HG03460 (cell line): ENCODE measurements around the gene TP53I11.

ENCODE experiments used
- ATAC-seq: cut with Tn5 transposase; IDR thresholded peaks from one replicate; pipeline ENCODE4 v1.9.1; 2021; ENCODE audit not compliant: unreplicated experiment

TP53I11 gene

GRCh38 chr11:44979543-44980399 is 29.1 kb upstream of the TP53I11 start:
- no peak for ATAC-seq

DNA sequence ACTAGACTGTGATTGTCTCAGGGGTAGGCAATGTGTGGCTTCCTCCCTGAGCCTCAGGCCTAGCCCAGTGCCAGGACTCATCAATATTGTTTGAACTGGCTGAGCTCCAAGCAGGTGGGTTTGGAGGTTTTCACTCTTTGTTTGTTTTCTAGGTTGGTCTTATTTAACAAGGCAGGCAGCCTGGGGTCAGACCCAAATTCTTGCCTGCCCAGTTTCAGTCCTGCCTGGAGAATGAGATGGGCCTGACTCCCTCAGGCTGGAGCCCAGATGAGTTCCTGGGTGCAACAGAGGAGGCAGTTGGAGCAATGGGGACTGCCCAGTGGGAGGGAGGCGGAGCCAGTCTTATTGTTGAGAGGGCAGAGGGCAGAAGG is 28.3 kb upstream of the TP53I11 start:
- no peak for ATAC-seq

GRCh38 chr11:44978274-44978960 is 27.7 kb upstream of the TP53I11 start:
- ATAC-seq = no peak

DNA sequence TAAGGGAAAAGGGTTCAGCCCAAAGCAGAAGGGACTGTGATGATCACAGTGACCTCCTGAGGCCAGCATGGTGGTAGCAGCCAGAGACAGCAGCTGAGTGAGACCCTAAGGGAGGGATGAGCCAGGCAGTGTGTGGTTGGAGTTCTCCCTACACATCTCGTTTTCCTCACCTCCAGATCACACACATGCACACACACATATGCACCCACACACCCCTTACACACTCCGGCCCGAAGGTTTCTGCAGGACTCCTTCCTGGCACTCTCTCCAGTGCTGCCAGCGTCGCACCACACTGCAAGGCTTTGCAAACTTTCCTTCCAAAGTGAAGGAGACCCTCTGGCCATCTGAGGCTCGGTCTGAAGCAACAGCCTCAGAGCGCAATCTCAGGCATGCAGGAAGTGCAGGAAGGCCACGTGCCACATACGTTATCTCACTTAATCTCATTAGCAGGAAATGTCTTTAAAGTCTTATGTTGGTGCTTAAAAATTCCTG is 26.9 kb upstream of the TP53I11 start:
- ATAC-seq = no peak

DNA sequence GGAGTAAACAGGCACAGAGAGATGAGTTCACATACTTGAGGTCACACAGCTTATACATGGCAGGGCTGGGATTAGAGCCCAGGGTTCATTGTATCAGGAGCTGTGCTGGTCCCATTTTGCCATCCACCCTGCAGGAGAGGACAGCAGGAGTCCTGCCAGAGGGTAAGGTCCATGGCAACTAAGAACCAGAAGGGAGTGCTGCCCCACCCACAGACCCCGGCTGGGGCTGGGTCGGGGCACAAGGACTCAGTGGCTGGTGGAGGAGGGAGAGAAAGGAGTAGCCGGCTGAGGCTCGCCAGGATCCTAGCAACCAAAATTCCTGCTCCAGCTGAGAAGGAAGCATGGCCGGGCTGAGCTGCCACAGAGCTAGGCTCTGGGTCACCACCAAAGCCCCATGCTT is 25.9 kb upstream of the TP53I11 start:
- no peak for ATAC-seq

- no peak for ATAC-seq
Measured at GRCh38 chr11:44974402-44975000, 23.8 kb upstream of the TP53I11 start.

GRCh38 chr11:44973632-44974401 is 23.1 kb upstream of the TP53I11 start:
- no peak for ATAC-seq

DNA sequence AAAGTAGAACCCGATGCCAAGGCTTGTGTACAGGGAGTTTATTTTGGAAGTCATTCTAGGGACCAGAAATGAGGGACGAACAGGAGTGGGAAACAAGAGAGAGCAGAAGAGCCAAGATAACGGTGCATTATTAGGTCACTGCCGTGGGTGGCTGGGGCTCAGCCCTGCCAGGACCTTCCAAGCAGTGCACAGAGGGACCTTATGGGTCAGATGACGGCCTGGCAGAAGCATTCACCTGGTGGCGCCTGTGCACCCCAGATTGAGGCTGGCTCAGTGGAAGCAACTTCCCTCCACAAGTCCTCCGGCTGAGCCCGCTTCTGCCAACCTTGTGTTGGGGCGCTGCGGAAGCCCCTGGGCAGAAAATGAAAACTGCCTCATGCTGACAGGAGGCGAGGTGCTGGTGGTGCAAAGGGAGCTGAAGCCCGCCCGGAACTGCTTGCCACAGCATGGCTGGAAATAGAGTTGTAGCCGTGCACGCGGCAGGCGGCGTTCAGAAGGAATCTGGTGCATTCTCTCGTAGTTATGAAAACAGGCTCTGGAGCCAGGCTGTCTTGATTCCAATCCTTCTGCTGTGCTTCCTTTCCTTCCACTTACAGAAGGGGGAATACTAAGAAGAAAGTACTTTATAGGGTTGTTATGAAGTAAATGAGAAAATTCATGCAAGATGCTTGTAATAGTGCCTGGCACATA is 22.2 kb upstream of the TP53I11 start:
- ATAC-seq = no peak

GRCh38 chr11:44971185-44971584 is 20.5 kb upstream of the TP53I11 start:
- ATAC-seq = no peak

GRCh38 chr11:44970293-44970692 is 19.6 kb upstream of the TP53I11 start:
- no peak for ATAC-seq

GRCh38 chr11:44969651-44970252 is 19.1 kb upstream of the TP53I11 start:
- no peak for ATAC-seq

- no peak for ATAC-seq
Measured at GRCh38 chr11:44968510-44968909, 17.8 kb upstream of the TP53I11 start.

- ATAC-seq = no peak
Measured at GRCh38 chr11:44967930-44968496, 17.3 kb upstream of the TP53I11 start.

- ATAC-seq = no peak
Measured at GRCh38 chr11:44966694-44967093, 16.0 kb upstream of the TP53I11 start.

- ATAC-seq = no peak
Measured at GRCh38 chr11:44964526-44965209, 14.0 kb upstream of the TP53I11 start.

DNA sequence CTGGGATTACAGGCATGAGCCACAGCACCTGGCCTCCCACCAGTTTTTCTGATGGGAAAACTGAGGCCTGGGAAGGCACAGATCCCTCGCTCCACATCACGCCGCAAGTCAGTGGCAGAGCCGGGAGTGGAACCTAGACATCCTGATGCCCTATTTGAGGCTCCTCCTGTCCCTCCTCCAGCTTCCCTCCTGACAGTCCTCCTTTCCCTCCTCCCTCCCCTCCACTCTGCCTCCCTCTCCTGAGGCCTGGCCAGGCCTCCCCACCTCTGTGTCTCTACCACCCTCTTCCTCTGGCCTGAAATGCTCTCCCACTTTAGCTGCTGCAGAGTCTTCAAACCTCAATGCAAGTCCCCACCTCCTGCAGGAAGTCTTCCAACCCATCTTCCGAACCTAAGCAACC is 13.3 kb upstream of the TP53I11 start:
- no peak for ATAC-seq

- no peak for ATAC-seq
Measured at GRCh38 chr11:44963136-44963535, 12.5 kb upstream of the TP53I11 start.

- no peak for ATAC-seq
Measured at GRCh38 chr11:44962464-44962863, 11.8 kb upstream of the TP53I11 start.

DNA sequence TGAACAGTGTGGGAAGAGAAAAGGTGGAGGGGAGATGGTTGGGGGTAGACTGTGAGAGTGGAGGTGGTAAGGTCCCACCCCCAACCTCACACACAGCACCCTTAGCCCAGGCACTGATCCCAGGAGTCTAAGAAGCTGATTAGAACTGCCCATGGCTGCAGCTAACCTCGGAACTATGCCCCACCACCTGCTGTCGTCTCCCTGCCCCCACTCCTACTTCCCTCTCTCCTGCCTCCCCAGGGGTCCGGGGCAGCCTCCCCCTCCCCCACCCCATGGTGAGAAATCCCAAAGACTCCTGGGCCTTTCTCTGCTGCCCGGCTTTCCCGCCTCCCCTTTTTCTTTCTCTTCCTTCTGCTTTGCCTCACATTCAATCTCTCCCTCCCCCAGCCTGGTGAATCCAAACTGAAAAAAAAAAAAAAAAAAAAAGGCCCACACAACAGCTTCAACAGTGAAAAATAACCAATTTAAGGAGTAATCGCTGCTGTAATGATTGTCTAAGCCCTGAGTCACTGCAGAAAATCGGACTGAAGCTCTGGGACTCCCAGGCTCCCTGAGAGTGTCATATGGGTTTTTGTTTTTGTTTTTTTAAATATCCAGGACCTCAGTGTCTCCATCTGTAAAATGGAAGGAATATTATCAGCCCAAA is 9.6 kb upstream of the TP53I11 start:
- no peak for ATAC-seq
